HepG2 (cell line): ENCODE data around the gene NOXO1. TPM values are rescaled to one million over a fixed set of nuclear protein-coding genes. Genes with fewer than 3 reads are reported as not detected.

Experiments
- GATAD2A ChIP-seq: IDR thresholded peaks from 2 replicates; pipeline ENCODE4 v1.6.1; 2016
- HNRNPK ChIP-seq: fragments of 200-400 bp; formaldehyde crosslinking; IDR thresholded peaks from 2 replicates; pipeline ENCODE4 v1.6.1; 2018; ENCODE audit warnings: low read length, low read depth, moderate library complexity, mild to moderate bottlenecking; ENCODE audit not compliant: poor library complexity, severe bottlenecking
- IKZF4 ChIP-seq: sonication (generic); formaldehyde crosslinking; IDR thresholded peaks from 2 replicates; pipeline ENCODE4 v1.5.1; 2020; ENCODE audit warnings: borderline replicate concordance, mild to moderate bottlenecking, low read depth, missing genetic modification reagents; ENCODE audit errors: not compliant biosample characterization
- MIER2 ChIP-seq: IDR thresholded peaks from 2 replicates; pipeline ENCODE4 v1.6.1; 2016; ENCODE audit warnings: missing biosample characterization, missing genetic modification reagents
- NFATC3 ChIP-seq: sonication (generic); formaldehyde crosslinking; IDR thresholded peaks from 2 replicates; pipeline ENCODE4 v1.5.1; 2020; ENCODE audit warnings: mild to moderate bottlenecking, missing genetic modification reagents
- NPAS2 ChIP-seq: sonication (generic); formaldehyde crosslinking; IDR thresholded peaks from 2 replicates; pipeline ENCODE4 v1.8.0; 2022; ENCODE audit warnings: mild to moderate bottlenecking, missing genetic modification reagents, borderline replicate concordance
- TGIF2 ChIP-seq: IDR thresholded peaks from 2 replicates; pipeline ENCODE4 v1.6.1; 2016; ENCODE audit warnings: control low read depth, missing compliant biosample characterization
- ZFP37 ChIP-seq: sonication (generic); formaldehyde crosslinking; IDR thresholded peaks from 2 replicates; pipeline ENCODE4 v1.4.0; 2020; ENCODE audit warnings: missing genetic modification reagents, borderline replicate concordance
- ZFY ChIP-seq: sonication (generic); formaldehyde crosslinking; IDR thresholded peaks from 2 replicates; pipeline ENCODE4 v1.4.0; 2020; ENCODE audit warnings: missing genetic modification reagents
- ZNF138 ChIP-seq: sonication (generic); formaldehyde crosslinking; IDR thresholded peaks from 2 replicates; pipeline ENCODE4 v1.5.0; 2020; ENCODE audit warnings: mild to moderate bottlenecking, low read depth, missing genetic modification reagents
- ZNF160 ChIP-seq: sonication (generic); formaldehyde crosslinking; IDR thresholded peaks from 2 replicates; pipeline ENCODE4 v1.8.0; 2022; ENCODE audit warnings: mild to moderate bottlenecking, inconsistent platforms, missing genetic modification reagents
- ZNF605 ChIP-seq: sonication (generic); formaldehyde crosslinking; IDR thresholded peaks from 2 replicates; pipeline ENCODE4 v1.8.0; 2022; ENCODE audit warnings: mild to moderate bottlenecking, missing genetic modification reagents
- ZNF839 ChIP-seq: sonication (generic); formaldehyde crosslinking; IDR thresholded peaks from 2 replicates; pipeline ENCODE4 v1.4.0; 2020; ENCODE audit warnings: missing genetic modification reagents, mild to moderate bottlenecking, borderline replicate concordance
- ZNF841 ChIP-seq: sonication (generic); formaldehyde crosslinking; IDR thresholded peaks from 2 replicates; pipeline ENCODE4 v1.8.1; 2023; ENCODE audit warnings: missing genetic modification reagents, borderline replicate concordance
- ZNF850 ChIP-seq: sonication (generic); formaldehyde crosslinking; conservative IDR thresholded peaks from 2 replicates; pipeline ENCODE4 v1.9.0; 2021; ENCODE audit warnings: mild to moderate bottlenecking, missing genetic modification reagents
- ZNF879 ChIP-seq: sonication (generic); formaldehyde crosslinking; IDR thresholded peaks from 2 replicates; pipeline ENCODE4 v1.8.1; 2023; ENCODE audit warnings: missing genetic modification reagents
- polyA plus RNA-seq, 8 experiments: library from polyadenylated mRNA; depleted of rRNA in 3 of 8; stranded (reverse) in 7 of 8; unstranded in 1 of 8; fragments of >200 nt; fragmentation: Illumina TruSeq in 4 of 8; extraction: Trizol in 4 of 8; gene quantifications; 2 replicates each; pipeline versions ENCODE4 v1.2.1 to v1.2.3, GENCODE V29; 2011 to 2016; ENCODE audit warnings: low read depth in 4 of 8, missing spikeins in 1 of 8, mixed read lengths in 1 of 8; ENCODE audit not compliant: insufficient read depth in 1 of 8
- total RNA-seq, 5 experiments: library from RNA; depleted of rRNA; stranded (reverse); fragments of >200 nt; fragmentation: Illumina TruSeq; extraction: Trizol; gene quantifications; 2 replicates each; pipeline ENCODE4 v1.2.3, GENCODE V29; 2016; ENCODE audit warnings: low read depth in 1 of 5
- TF ChIP-seq, protein P1 (sequence below): sonication (generic); formaldehyde crosslinking; IDR thresholded peaks from 2 replicates; pipeline ENCODE4 v1.4.0; 2020; ENCODE audit warnings: missing genetic modification reagents, mild to moderate bottlenecking, borderline replicate concordance
- TF ChIP-seq, protein P2 (sequence below), 2 experiments: sonication (generic) in 1 of 2; formaldehyde crosslinking in 1 of 2; IDR thresholded peaks; 2 replicates each; pipeline versions ENCODE4 v1.5.1 to v1.6.1; 2011 to 2020; ENCODE audit warnings: borderline replicate concordance in 1 of 2, low read depth in 1 of 2, low read length in 1 of 2, mild to moderate bottlenecking in 1 of 2, missing genetic modification reagents in 1 of 2, moderate library complexity in 1 of 2

NOXO1 gene
- total and polyA plus RNA-seq, 2 of the 13 experiments (the other 11 are each of a cell fraction or from before 2014, with no cell fraction given): 0.69 to 1.4 TPM

DNA sequence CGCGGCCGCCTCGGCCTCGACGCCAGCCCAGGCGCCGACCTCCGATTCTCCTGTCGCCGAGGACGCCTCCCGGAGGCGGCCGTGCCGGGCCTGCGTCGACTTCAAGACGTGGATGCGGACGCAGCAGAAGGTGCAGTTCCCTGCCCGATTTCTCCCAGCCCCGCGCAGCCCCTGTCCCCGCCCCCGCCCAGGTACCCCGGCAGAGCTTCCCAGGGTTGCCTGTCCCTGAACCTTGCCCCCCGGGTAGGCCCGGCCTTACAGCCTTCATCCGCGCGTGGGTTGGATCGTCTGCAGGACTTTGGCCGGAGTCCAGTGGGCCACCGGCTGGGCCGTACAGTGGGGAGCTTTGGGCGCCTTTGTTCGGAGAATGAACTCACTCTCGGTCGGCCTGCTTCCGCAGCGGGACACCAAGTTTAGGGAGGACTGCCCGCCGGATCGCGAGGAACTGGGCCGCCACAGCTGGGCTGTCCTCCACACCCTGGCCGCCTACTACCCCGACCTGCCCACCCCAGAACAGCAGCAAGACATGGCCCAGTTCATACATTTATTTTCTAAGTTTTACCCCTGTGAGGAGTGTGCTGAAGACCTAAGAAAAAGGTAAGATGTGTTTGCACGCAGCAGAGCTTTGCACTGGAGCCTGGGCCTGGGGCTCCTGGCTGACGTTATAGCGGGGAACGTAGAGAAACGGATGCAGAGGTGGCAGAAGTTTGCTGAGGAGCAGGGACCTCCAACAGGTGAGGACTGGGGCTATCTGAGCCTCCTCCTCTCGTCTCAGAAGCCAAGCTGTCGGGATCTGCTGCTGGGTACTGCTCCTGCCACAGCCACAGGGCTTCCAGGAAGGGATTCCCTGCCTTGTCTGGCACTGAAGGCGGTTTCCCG, 3.3 kb upstream of the NOXO1 start (continued):
- TF ChIP-seq ZNF839: 0 out of 2 replicates have a peak, but pooled peaks have one; percentile 42
- no peak for TF ChIP-seq ZNF138 (CRISPR knock-in tag)
- TF ChIP-seq, protein P1, sequence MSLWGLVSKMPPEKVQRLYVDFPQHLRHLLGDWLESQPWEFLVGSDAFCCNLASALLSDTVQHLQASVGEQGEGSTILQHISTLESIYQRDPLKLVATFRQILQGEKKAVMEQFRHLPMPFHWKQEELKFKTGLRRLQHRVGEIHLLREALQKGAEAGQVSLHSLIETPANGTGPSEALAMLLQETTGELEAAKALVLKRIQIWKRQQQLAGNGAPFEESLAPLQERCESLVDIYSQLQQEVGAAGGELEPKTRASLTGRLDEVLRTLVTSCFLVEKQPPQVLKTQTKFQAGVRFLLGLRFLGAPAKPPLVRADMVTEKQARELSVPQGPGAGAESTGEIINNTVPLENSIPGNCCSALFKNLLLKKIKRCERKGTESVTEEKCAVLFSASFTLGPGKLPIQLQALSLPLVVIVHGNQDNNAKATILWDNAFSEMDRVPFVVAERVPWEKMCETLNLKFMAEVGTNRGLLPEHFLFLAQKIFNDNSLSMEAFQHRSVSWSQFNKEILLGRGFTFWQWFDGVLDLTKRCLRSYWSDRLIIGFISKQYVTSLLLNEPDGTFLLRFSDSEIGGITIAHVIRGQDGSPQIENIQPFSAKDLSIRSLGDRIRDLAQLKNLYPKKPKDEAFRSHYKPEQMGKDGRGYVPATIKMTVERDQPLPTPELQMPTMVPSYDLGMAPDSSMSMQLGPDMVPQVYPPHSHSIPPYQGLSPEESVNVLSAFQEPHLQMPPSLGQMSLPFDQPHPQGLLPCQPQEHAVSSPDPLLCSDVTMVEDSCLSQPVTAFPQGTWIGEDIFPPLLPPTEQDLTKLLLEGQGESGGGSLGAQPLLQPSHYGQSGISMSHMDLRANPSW (CRISPR knock-in tag): no peak
- no peak for TF ChIP-seq NFATC3 (CRISPR knock-in tag)
- no peak for TF ChIP-seq GATAD2A
- TF ChIP-seq MIER2 (CRISPR knock-in tag): no peak
- peak; percentile 16 for TF ChIP-seq IKZF4 (CRISPR knock-in tag)
- TF ChIP-seq NPAS2 (CRISPR knock-in tag): no peak
- no peak for TF ChIP-seq ZNF850 (CRISPR knock-in tag)
- TF ChIP-seq ZNF605: no peak
- TF ChIP-seq, protein P2, sequence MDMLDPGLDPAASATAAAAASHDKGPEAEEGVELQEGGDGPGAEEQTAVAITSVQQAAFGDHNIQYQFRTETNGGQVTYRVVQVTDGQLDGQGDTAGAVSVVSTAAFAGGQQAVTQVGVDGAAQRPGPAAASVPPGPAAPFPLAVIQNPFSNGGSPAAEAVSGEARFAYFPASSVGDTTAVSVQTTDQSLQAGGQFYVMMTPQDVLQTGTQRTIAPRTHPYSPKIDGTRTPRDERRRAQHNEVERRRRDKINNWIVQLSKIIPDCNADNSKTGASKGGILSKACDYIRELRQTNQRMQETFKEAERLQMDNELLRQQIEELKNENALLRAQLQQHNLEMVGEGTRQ (IDR thresholded peaks at IDR 0.05; ENCODE audit: low read depth, low read length): no peak
- TF ChIP-seq, protein P2 (CRISPR knock-in tag; IDR thresholded peaks at IDR 0.05; ENCODE audit: borderline replicate concordance): no peak
- no peak for TF ChIP-seq ZNF841 (CRISPR knock-in tag)
- TF ChIP-seq ZFP37 (CRISPR knock-in tag): no peak
- no peak for TF ChIP-seq TGIF2 (CRISPR knock-in tag)
- TF ChIP-seq ZNF879 (CRISPR knock-in tag): no peak
- peak; percentile 73; the same call in 1 of the 2 replicates for TF ChIP-seq ZFY (CRISPR knock-in tag)
- TF ChIP-seq HNRNPK: peak; percentile 10
- TF ChIP-seq ZNF160 (CRISPR knock-in tag): no peak; the same call in 1 of the 2 replicates
